Adipocyte (in vitro differentiated cells): ENCODE measurements around the gene ZNF148.

Source experiments
- DNase-seq: peaks from one replicate; pipeline ENCODE4 v3.0.0-alpha.2; 2015; ENCODE audit warnings: low read depth
- H3K27me3 ChIP-seq: replicated peaks from 2 replicates; pipeline ENCODE4 v1.7.0; 2013; ENCODE audit warnings: mild to moderate bottlenecking, low read length, moderate library complexity; ENCODE audit not compliant: control insufficient read depth, insufficient read depth
- H3K36me3 ChIP-seq: 2 replicates; pipeline ENCODE4 v1.7.0; 2013; ENCODE audit warnings: low read length, mild to moderate bottlenecking, moderate library complexity; ENCODE audit not compliant: control insufficient read depth, insufficient read depth, severe bottlenecking
- H3K4me1 ChIP-seq: 2 replicates; pipeline ENCODE4 v1.7.0; 2013; ENCODE audit warnings: mild to moderate bottlenecking, low read length, moderate library complexity; ENCODE audit not compliant: control insufficient read depth, insufficient read depth
- H3K4me3 ChIP-seq: 2 replicates; pipeline ENCODE4 v1.7.0; 2013; ENCODE audit warnings: mild to moderate bottlenecking, low read length, moderate library complexity
- H3K9ac ChIP-seq: 2 replicates; pipeline ENCODE4 v1.7.0; 2013; ENCODE audit warnings: mild to moderate bottlenecking, low read length, moderate library complexity
- H3K9me3 ChIP-seq: 2 replicates; pipeline ENCODE4 v1.7.0; 2013; ENCODE audit warnings: mild to moderate bottlenecking, low read length, moderate library complexity; ENCODE audit not compliant: control insufficient read depth

Gene ZNF148

GRCh38 chr3:125220727-125221429 is 154.2 kb downstream of the ZNF148 start:
- Histone ChIP-seq H3K9me3 (no peaks in the 10 kb centered on the region), H3K36me3 (no peaks in the 10 kb centered on the region), H3K4me3 (no peak overlapping the region), H3K4me1 (no peaks in the 10 kb centered on the region), H3K27me3 (no peaks in the 10 kb centered on the region), H3K9ac (no peak overlapping the region)
- no peak for DNase-seq

- no peak overlapping the region for H3K4me3 ChIP-seq
- H3K9me3 ChIP-seq, result no peaks in the 10 kb centered on the region
- H3K9ac ChIP-seq, result no peak overlapping the region
- no peak for DNase-seq
- H3K27me3 ChIP-seq, result no peaks in the 10 kb centered on the region
- no peaks in the 10 kb centered on the region for H3K4me1 ChIP-seq
- no peaks in the 10 kb centered on the region for H3K36me3 ChIP-seq
These were observed 154.9 kb downstream of the ZNF148 start for GRCh38 chr3:125220183-125220582.

GRCh38 chr3:125219261-125219701 is 155.8 kb downstream of the ZNF148 start:
- Histone ChIP-seq H3K36me3 (no peaks in the 10 kb centered on the region), H3K27me3 (no peaks in the 10 kb centered on the region), H3K4me3 (no peak overlapping the region), H3K4me1 (no peaks in the 10 kb centered on the region), H3K9ac (no peak overlapping the region), H3K9me3 (no peaks in the 10 kb centered on the region)
- DNase-seq, result no peak

- H3K4me1 ChIP-seq, result no peaks in the 10 kb centered on the region
- H3K36me3 ChIP-seq, result no peaks in the 10 kb centered on the region
- DNase-seq, result no peak
- H3K4me3 ChIP-seq, result no peak overlapping the region
- no peak overlapping the region for H3K9ac ChIP-seq
- H3K27me3 ChIP-seq, result peaks cover 9% of the 10 kb centered on the region
- no peaks in the 10 kb centered on the region for H3K9me3 ChIP-seq
These were observed 160.4 kb downstream of the ZNF148 start for GRCh38 chr3:125214738-125215137.

GRCh38 chr3:125213946-125214542 is 161.1 kb downstream of the ZNF148 start:
- Histone ChIP-seq H3K9ac (no peak overlapping the region), H3K27me3 (peaks cover 9% of the 10 kb centered on the region), H3K36me3 (no peaks in the 10 kb centered on the region), H3K4me1 (no peaks in the 10 kb centered on the region), H3K9me3 (no peaks in the 10 kb centered on the region), H3K4me3 (no peak overlapping the region)
- DNase-seq, result peak; percentile 64

GRCh38 chr3:125213364-125213755 is 161.8 kb downstream of the ZNF148 start:
- Histone ChIP-seq H3K36me3 (no peaks in the 10 kb centered on the region), H3K4me3 (no peak overlapping the region), H3K27me3 (peaks cover 9% of the 10 kb centered on the region), H3K9ac (no peak overlapping the region), H3K4me1 (no peaks in the 10 kb centered on the region), H3K9me3 (no peaks in the 10 kb centered on the region)
- no peak for DNase-seq

- Histone ChIP-seq H3K27me3 (peaks cover 9% of the 10 kb centered on the region), H3K9ac (no peak within 1 kb of the TSS), H3K36me3 (no peaks in the 10 kb centered on the region), H3K4me1 (no peaks in the 10 kb centered on the region), H3K9me3 (no peaks in the 10 kb centered on the region), H3K4me3 (peak within 1 kb of the TSS; percentile 70)
- no peak for DNase-seq
These were observed 162.4 kb downstream of the ZNF148 start, which contains the start of gene SLC12A8 for GRCh38 chr3:125212509-125213363. SLC12A8 (minus strand) TSS chr3:125212748; CDS start chr3:125211349, 1,399 bp downstream.

GRCh38 chr3:125212091-125212508 is 163.0 kb downstream of the ZNF148 start:
- Histone ChIP-seq H3K9me3 (no peaks in the 10 kb centered on the region), H3K27me3 (peaks cover 9% of the 10 kb centered on the region), H3K36me3 (no peaks in the 10 kb centered on the region), H3K4me1 (no peaks in the 10 kb centered on the region), H3K4me3 (peak overlapping the region; percentile 70), H3K9ac (no peak overlapping the region)
- no peak for DNase-seq

GRCh38 chr3:125211523-125212090 is 163.5 kb downstream of the ZNF148 start:
- H3K9me3 ChIP-seq, result no peaks in the 10 kb centered on the region
- H3K4me1 ChIP-seq, result no peaks in the 10 kb centered on the region
- no peaks in the 10 kb centered on the region for H3K36me3 ChIP-seq
- DNase-seq, result no peak
- peaks cover 9% of the 10 kb centered on the region for H3K27me3 ChIP-seq
- no peak overlapping the region for H3K9ac ChIP-seq
- peak overlapping the region; percentile 70 for H3K4me3 ChIP-seq

GRCh38 chr3:125207949-125208568 is 167.1 kb downstream of the ZNF148 start:
- no peak for DNase-seq
- H3K27me3 ChIP-seq, result peaks cover 4% of the 10 kb centered on the region
- no peaks in the 10 kb centered on the region for H3K36me3 ChIP-seq
- H3K4me1 ChIP-seq, result no peaks in the 10 kb centered on the region
- no peak overlapping the region for H3K4me3 ChIP-seq
- H3K9me3 ChIP-seq, result no peaks in the 10 kb centered on the region
- no peak overlapping the region for H3K9ac ChIP-seq
